Measurements from ENCODE around the gene PAEP.

DNA sequence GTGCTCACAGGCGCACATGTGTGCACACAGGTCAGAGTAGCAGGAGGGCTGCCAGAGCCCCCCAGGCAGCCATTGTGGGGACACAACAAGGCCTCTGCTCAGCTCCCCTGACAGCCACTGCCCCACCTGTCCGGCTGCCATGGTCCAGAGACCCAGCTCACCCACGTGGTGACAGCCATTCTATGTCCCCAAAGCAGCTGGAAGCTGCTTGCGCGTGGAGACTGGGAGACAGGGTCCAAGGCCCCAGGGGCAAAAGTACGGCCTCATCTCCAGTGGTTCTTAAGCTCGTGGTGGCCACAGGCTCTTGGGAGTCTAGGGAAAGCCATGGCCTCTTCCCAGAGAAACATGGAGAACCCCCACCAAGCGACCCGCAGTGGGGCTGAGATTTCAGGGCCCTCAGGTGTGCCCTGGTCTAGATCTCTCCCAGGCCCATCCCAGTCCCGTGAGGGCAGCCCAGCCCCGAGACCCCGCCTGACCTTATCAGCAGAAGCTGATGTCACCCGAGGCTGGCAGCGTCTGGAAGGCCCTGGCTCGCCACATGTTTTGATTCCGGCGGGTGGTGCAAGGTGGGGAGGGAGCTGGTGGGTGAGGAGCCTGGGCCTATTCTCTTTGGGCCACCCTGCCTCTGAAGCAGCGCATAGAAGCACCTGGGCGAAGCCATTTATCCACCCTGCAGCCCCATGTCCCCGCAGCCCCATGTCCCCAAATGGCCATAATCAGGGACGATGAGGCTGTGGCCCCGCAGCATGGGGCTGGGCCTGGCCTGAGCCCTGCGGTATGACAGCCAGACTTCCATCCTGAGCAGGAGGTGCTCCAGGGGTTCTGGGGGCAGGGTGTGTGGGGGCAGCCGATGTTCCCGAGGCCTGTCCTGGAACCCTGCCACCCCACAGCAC, 46.1 kb downstream of the PAEP start:
- TF ChIP-seq, protein P1, sequence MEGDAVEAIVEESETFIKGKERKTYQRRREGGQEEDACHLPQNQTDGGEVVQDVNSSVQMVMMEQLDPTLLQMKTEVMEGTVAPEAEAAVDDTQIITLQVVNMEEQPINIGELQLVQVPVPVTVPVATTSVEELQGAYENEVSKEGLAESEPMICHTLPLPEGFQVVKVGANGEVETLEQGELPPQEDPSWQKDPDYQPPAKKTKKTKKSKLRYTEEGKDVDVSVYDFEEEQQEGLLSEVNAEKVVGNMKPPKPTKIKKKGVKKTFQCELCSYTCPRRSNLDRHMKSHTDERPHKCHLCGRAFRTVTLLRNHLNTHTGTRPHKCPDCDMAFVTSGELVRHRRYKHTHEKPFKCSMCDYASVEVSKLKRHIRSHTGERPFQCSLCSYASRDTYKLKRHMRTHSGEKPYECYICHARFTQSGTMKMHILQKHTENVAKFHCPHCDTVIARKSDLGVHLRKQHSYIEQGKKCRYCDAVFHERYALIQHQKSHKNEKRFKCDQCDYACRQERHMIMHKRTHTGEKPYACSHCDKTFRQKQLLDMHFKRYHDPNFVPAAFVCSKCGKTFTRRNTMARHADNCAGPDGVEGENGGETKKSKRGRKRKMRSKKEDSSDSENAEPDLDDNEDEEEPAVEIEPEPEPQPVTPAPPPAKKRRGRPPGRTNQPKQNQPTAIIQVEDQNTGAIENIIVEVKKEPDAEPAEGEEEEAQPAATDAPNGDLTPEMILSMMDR (IDR thresholded peaks at IDR 0.05): no peak
- no peak for TF ChIP-seq POLR2A (IDR thresholded peaks at IDR 0.05)
